Transverse colon (tissue), 4 donors: Measurements from ENCODE around the gene OR52J3. TPM values are rescaled to one million over a fixed set of nuclear protein-coding genes. Genes with fewer than 3 reads are reported as not detected.
"Not testable (repeated sequence)": the region's sequence is repeated elsewhere in the genome, so short reads cannot be mapped to it uniquely, and the experiment has no call there.

Experiments used
- DNase-seq: peaks from one replicate; pipeline ENCODE4 v3.0.0-alpha.2; 2019
- H3K27ac ChIP-seq, 4 donors: fragments of 200-600 bp; sonication (generic); 2 replicates each; pipeline ENCODE4 v1.5.1; 2016 to 2018; ENCODE audit warnings: inconsistent platforms in 4 of 4
- H3K27me3 ChIP-seq: fragments of 200-600 bp; sonication (generic); 2 replicates; pipeline ENCODE4 v1.5.1; 2017; ENCODE audit warnings: inconsistent platforms
- H3K36me3 ChIP-seq, 4 donors: fragments of 200-600 bp; sonication (generic); 2 replicates each; pipeline ENCODE4 v1.5.1; 2017 to 2019; ENCODE audit warnings: inconsistent platforms in 4 of 4
- H3K4me1 ChIP-seq, 4 donors: fragments of 200-600 bp; sonication (generic); 2 replicates each; pipeline ENCODE4 v1.5.1; 2017 to 2020; ENCODE audit warnings: inconsistent platforms in 4 of 4
- H3K4me3 ChIP-seq, 4 donors: fragments of 200-600 bp; sonication (generic); 1 replicate in 1 of 4; 2 replicates in 3 of 4; pipeline versions ENCODE4 v1.5.1 to v1.6.1; 2017 to 2019; ENCODE audit warnings: inconsistent platforms in 4 of 4
- H3K9me3 ChIP-seq, 2 donors: fragments of 200-600 bp; sonication (generic); 2 replicates each; pipeline ENCODE4 v1.5.1; 2017 to 2019; ENCODE audit warnings: inconsistent platforms in 2 of 2
- CTCF ChIP-seq, 5 experiments: fragments of 200-600 bp in 3 of 5; fragments of 450-650 bp in 2 of 5; sonication (generic) in 3 of 5; IDR thresholded peaks; 1 replicate in 2 of 5; 2 replicates in 3 of 5; pipeline ENCODE4 v1.5.1; 2016 to 2017; ENCODE audit warnings: antibody characterized with exemption in 5 of 5, inconsistent platforms in 3 of 5, mild to moderate bottlenecking in 2 of 5, moderate library complexity in 1 of 5
- EP300 ChIP-seq: sonication (generic); formaldehyde crosslinking; IDR thresholded peaks from one replicate; pipeline ENCODE4 v1.6.1; 2017; ENCODE audit warnings: antibody characterized with exemption, low read depth
- POLR2A ChIP-seq: fragments of 450-650 bp; IDR thresholded peaks from one replicate; pipeline ENCODE4 v1.6.1; 2016; ENCODE audit warnings: antibody characterized with exemption, mild to moderate bottlenecking, moderate library complexity
- POLR2AphosphoS5 ChIP-seq, 3 donors: sonication (generic); formaldehyde crosslinking; IDR thresholded peaks; one replicate each; pipeline ENCODE4 v1.6.1; 2016; ENCODE audit warnings: antibody characterized with exemption in 3 of 3
- WGBS, 2 donors: methylation state at CpG; one replicate each; pipeline ENCODE4 v1.1.5; 2018; ENCODE audit warnings: low coverage in 1 of 2; 5-methylcytosine and 5-hydroxymethylcytosine counted together
- in situ Hi-C, 4 donors: fragments of 200-750 bp; cut with MboI; loops; one replicate each; pipeline versions ENCODE4 v1.15.0 to v1.15.1; 2017; ENCODE audit warnings: low sequenced_read_pairs in 3 of 4, low pct_ligation_motif_present in 1 of 4, low pct_unique_long_range_greater_than_20kb in 1 of 4
- intact Hi-C: fragments of 100-400 bp; cut with DNase I; formaldehyde crosslinking; loops from one replicate; pipeline ENCODE4 v1.15.1; 2023; ENCODE audit warnings: low total_unique reads
- total RNA-seq, 4 donors: library from RNA; depleted of rRNA; stranded (reverse); fragments of >200 nt; gene quantifications; one replicate each; pipeline ENCODE4 v1.1.0, GENCODE V29; 2016

The OR52J3 gene
- total RNA-seq, 4 donors from 2014 or later = not detected

- no peak for TF ChIP-seq POLR2AphosphoS5 (IDR thresholded peaks at IDR 0.05)
- TF ChIP-seq EP300 = no peak
- TF ChIP-seq POLR2A = no peak
- no peak for TF ChIP-seq CTCF (IDR thresholded peaks at IDR 0.05)
- no peak for DNase-seq
- in situ Hi-C loops = no loop called here
- Histone ChIP-seq H3K4me1 (no peaks in the 10 kb centered on the region), H3K27me3 (no peaks in the 10 kb centered on the region), H3K4me3 (no peak overlapping the region), H3K27ac (no peak overlapping the region), H3K36me3 (no peaks in the 10 kb centered on the region), H3K9me3 (no peaks in the 10 kb centered on the region)
- 81% methylated on average over 11 to 15 of the region's 15 CpGs for WGBS, 2 donors
- intact Hi-C loops = no loop called here
Observed at GRCh38 chr11:5046754-5047330, 516 bp downstream of the OR52J3 start.

GRCh38 chr11:5058679-5059078 lies 12.4 kb downstream of the OR52J3 start:
- WGBS, 2 donors = 60 to 77% methylated on average over 4 to 5 of the region's 5 CpGs
- H3K4me1 ChIP-seq, intact Hi-C loops: not testable (repeated sequence)

GRCh38 chr11:5059391-5059790 lies 13.1 kb downstream of the OR52J3 start, which contains the start of gene OR52E2:
Gene OR52E2 (minus strand): TSS chr11:5059627. CDS start chr11:5059627, 0 bp downstream.
- no peak within 1 kb of the TSS for H3K27ac ChIP-seq
- WGBS, 2 donors = 87 to 91% methylated on average over 3 of the region's 3 CpGs
- DNase-seq = no peak
- TF ChIP-seq POLR2A (no peak), POLR2AphosphoS5 (IDR thresholded peaks at IDR 0.05) (no peak), CTCF (IDR thresholded peaks at IDR 0.05) (no peak), EP300 (no peak)
- intact Hi-C loops (no loop called here), in situ Hi-C loops (no loop called here)
- no peaks in the 10 kb centered on the region for H3K36me3 ChIP-seq
- H3K9me3 ChIP-seq = no peaks in the 10 kb centered on the region
- no peaks in the 10 kb centered on the region for H3K4me1 ChIP-seq
- H3K4me3 ChIP-seq = no peak within 1 kb of the TSS
- no peaks in the 10 kb centered on the region for H3K27me3 ChIP-seq

More at GRCh38 chr11:5058679-5059078, 12.4 kb downstream of the OR52J3 start:
- H3K4me3 ChIP-seq, DNase-seq, H3K27ac ChIP-seq, in situ Hi-C loops, H3K36me3 ChIP-seq, H3K27me3 ChIP-seq, H3K9me3 ChIP-seq: not testable (repeated sequence)

GRCh38 chr11:5065027-5065426 lies 18.7 kb downstream of the OR52J3 start:
- DNase-seq = no peak
- H3K4me1 ChIP-seq = no peaks in the 10 kb centered on the region
- no peaks in the 10 kb centered on the region for H3K36me3 ChIP-seq
- no peaks in the 10 kb centered on the region for H3K27me3 ChIP-seq
- in situ Hi-C loops (no loop called here), intact Hi-C loops (no loop called here)
- no peaks in the 10 kb centered on the region for H3K9me3 ChIP-seq
- no peak overlapping the region for H3K27ac ChIP-seq
- 13 to 18% methylated on average over 1 of the region's 1 CpG for WGBS, 2 donors
- H3K4me3 ChIP-seq = no peak overlapping the region
- TF ChIP-seq EP300 (no peak), POLR2AphosphoS5 (IDR thresholded peaks at IDR 0.05) (no peak), POLR2A (no peak), CTCF (IDR thresholded peaks at IDR 0.05) (no peak)

GRCh38 chr11:5069272-5069671 lies 22.9 kb downstream of the OR52J3 start, which contains the start of gene OR52E1:
Gene OR52E1 (plus strand): TSS chr11:5069572.
- no peaks in the 10 kb centered on the region for H3K36me3 ChIP-seq
- H3K27ac ChIP-seq = no peak within 1 kb of the TSS
- TF ChIP-seq EP300 = no peak
- TF ChIP-seq CTCF (IDR thresholded peaks at IDR 0.05) = no peak
- no peak for TF ChIP-seq POLR2AphosphoS5 (IDR thresholded peaks at IDR 0.05)
- no peak for TF ChIP-seq POLR2A
- no peaks in the 10 kb centered on the region for H3K27me3 ChIP-seq
- intact Hi-C loops (no loop called here), in situ Hi-C loops (no loop called here)
- 55 to 63% methylated on average over 3 of the region's 3 CpGs for WGBS, 2 donors
- no peak within 1 kb of the TSS for H3K4me3 ChIP-seq
- no peak for DNase-seq
- no peaks in the 10 kb centered on the region for H3K9me3 ChIP-seq
- no peaks in the 10 kb centered on the region for H3K4me1 ChIP-seq
